Coronary artery (tissue), 2 donors: ENCODE results near the gene KCND3.
"Not testable (repeated sequence)": the region's sequence is repeated elsewhere in the genome, so short reads cannot be mapped to it uniquely, and the experiment has no call there.

ENCODE experiments used
- DNase-seq: peaks from one replicate; pipeline ENCODE4 v3.0.0-alpha.2; 2017; ENCODE audit warnings: low spot score
- H3K27ac ChIP-seq, 2 donors: fragments of 200-600 bp; sonication (generic); one replicate each; pipeline ENCODE4 v1.5.1; 2016 to 2019
- H3K4me3 ChIP-seq: fragments of 200-600 bp; sonication (generic); 2 replicates; pipeline ENCODE4 v1.5.1; 2016; ENCODE audit warnings: mild to moderate bottlenecking, moderate library complexity
- CTCF ChIP-seq: fragments of 200-600 bp; sonication (generic); IDR thresholded peaks from one replicate; pipeline ENCODE4 v1.5.1; 2019; ENCODE audit warnings: antibody characterized with exemption

The KCND3 gene

GRCh38 chr1:111802110-111802509 is 187.4 kb downstream of the KCND3 start:
- no peak for TF ChIP-seq CTCF
- Histone ChIP-seq H3K27ac (no peak overlapping the region), H3K4me3 (no peak overlapping the region)
- no peak for DNase-seq

GRCh38 chr1:111801071-111801850 is 188.2 kb downstream of the KCND3 start:
- no peak for DNase-seq
- Histone ChIP-seq H3K4me3 (no peak overlapping the region), H3K27ac (no peak overlapping the region)
- TF ChIP-seq CTCF: no peak

- not testable (repeated sequence) for H3K4me3 ChIP-seq, H3K27ac ChIP-seq, DNase-seq
These were observed 189.7 kb downstream of the KCND3 start for GRCh38 chr1:111799722-111800121.

GRCh38 chr1:111798580-111798979 is 190.9 kb downstream of the KCND3 start:
- Histone ChIP-seq H3K27ac (no peak overlapping the region), H3K4me3 (no peak overlapping the region)
- DNase-seq: no peak
- no peak for TF ChIP-seq CTCF

GRCh38 chr1:111795401-111795800 is 194.1 kb downstream of the KCND3 start:
- Histone ChIP-seq H3K4me3 (no peak overlapping the region), H3K27ac (no peak overlapping the region)
- TF ChIP-seq CTCF: no peak
- no peak for DNase-seq

GRCh38 chr1:111793923-111794322 is 195.5 kb downstream of the KCND3 start:
- DNase-seq: no peak
- no peak overlapping the region for H3K27ac ChIP-seq
- H3K4me3 ChIP-seq: no peak overlapping the region
- no peak for TF ChIP-seq CTCF

GRCh38 chr1:111792249-111792648 is 197.2 kb downstream of the KCND3 start:
- no peak for DNase-seq
- no peak overlapping the region for H3K27ac ChIP-seq
- TF ChIP-seq CTCF: no peak
- H3K4me3 ChIP-seq: no peak overlapping the region
